KOPT-K1 (cell line): Measurements from ENCODE around the gene IL17REL.

Experiments used
- H3K27ac ChIP-seq: fragments of 200-600 bp; sonication (generic); 2 replicates; pipeline ENCODE4 v1.5.1; 2016; ENCODE audit warnings: antibody characterized with exemption, mild to moderate bottlenecking, low read depth, low read length; ENCODE audit not compliant: poor library complexity, severe bottlenecking
- H3K36me3 ChIP-seq: fragments of 200-600 bp; sonication (generic); 2 replicates; pipeline ENCODE4 v1.5.1; 2017; ENCODE audit warnings: antibody characterized with exemption, mild to moderate bottlenecking, low read length, moderate library complexity; ENCODE audit not compliant: insufficient read depth
- H3K9me3 ChIP-seq: fragments of 200-600 bp; sonication (generic); 2 replicates; pipeline ENCODE4 v1.5.1; 2017; ENCODE audit warnings: antibody characterized with exemption, low read length, mild to moderate bottlenecking; ENCODE audit not compliant: insufficient read depth, poor library complexity, severe bottlenecking

Gene IL17REL

DNA sequence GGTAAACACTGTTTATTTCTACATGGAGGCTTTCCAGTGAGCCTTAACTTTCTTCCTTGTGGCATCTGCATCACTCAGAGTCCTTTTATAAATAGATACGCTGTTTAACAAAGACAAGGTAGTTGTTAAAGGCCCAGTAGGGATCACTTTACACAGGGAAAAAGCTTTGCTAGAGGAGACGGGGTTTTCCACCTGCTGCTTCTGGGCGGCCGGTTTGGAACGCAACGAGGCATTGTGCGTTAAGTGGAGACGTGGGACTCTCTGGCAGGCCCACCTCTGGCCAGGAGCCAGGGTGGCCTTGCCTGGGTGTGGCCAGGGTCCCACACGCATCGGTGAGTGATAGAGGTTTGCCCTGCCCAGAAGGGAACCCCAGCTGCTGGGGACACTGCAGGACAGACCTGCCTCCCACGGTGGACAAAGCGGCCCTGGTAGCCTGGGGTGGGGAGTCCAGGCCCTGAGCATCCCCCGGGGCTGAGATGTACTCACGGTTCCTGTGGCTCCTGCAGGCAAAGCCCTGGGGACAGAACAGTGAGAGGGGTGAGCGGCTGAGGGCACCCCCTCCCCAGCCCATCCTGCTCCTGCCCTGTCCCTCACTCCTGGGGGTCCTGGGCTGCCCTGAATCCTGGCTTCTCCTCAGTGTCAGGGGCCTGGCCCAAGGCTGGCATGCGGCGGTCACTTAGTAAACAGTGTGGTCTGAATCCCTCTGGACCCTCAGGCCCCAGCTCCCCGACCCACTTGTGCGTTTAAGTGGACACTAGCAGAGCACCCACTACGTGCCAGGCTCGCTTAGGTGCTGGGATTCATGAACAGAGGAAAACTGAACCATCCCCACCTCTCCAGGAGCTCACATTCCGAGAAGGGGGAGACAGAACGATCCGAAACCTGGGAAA lies 4.2 kb downstream of the IL17REL start:
- H3K9me3 ChIP-seq, result no peaks in the 10 kb centered on the region
- no peak overlapping the region for H3K27ac ChIP-seq
- no peaks in the 10 kb centered on the region for H3K36me3 ChIP-seq

DNA sequence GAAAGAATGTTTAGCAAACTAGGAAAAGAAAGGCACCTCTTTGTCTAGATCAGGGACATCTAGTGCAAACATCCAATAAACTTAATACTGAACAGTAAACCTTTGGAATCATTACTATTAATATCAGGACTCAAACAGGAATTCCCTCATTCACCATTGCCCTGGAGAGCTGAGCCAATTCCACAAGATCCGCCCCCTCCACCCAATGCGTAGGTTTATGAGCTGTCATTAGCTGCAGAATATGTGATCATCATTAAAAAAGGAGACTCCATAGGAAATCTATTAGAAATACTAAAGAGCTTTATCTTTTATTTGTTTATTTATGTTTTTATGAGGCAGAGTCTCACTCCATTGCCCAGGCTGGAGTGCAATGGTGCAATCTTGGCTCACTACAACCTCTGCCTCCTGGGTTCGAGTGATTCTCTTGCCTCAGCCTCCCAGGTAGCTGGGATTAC lies 5.5 kb downstream of the IL17REL start:
- H3K9me3 ChIP-seq, result no peaks in the 10 kb centered on the region
- no peaks in the 10 kb centered on the region for H3K36me3 ChIP-seq
- no peak overlapping the region for H3K27ac ChIP-seq

DNA sequence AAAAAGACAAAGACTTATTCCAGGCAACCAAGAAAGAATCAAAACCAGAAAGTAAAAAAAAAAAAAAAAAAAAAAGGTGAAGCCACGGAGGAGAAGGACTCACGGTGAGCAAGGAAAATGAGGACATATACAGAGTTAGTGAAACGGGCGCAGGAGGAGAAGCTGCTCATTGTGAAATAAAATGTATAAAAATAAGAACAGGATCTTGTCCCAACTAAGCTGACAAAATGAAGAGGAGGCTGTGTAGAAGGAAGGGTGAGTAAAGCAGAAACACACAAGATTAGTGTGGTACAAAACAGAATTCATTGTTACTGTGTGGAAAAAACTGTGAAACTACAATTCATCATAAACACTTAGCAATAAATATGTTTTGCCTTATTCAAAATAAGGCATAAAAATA lies 7.6 kb downstream of the IL17REL start:
- no peak overlapping the region for H3K27ac ChIP-seq
- no peaks in the 10 kb centered on the region for H3K36me3 ChIP-seq
- no peaks in the 10 kb centered on the region for H3K9me3 ChIP-seq

DNA sequence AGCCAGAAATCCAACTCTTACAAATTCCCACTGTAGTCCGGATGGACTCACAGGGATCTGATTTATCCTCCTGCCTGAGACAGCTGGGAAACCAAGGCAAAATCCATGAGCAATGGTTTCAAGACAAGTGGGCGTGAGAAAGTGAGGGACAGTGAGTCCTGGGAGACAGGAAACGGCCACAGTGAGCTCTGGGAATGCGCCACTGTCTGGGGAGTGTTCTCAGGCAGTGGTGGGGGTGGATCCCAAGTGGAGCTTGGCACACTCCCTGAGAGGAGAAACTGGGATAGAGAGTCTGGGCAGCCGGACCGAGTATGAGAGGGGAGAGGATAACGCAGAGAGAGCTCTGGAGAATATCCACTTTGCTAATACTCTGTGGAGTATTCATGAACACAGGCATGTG lies 9.8 kb downstream of the IL17REL start:
- Histone ChIP-seq H3K9me3 (no peaks in the 10 kb centered on the region), H3K36me3 (no peaks in the 10 kb centered on the region), H3K27ac (no peak overlapping the region)

DNA sequence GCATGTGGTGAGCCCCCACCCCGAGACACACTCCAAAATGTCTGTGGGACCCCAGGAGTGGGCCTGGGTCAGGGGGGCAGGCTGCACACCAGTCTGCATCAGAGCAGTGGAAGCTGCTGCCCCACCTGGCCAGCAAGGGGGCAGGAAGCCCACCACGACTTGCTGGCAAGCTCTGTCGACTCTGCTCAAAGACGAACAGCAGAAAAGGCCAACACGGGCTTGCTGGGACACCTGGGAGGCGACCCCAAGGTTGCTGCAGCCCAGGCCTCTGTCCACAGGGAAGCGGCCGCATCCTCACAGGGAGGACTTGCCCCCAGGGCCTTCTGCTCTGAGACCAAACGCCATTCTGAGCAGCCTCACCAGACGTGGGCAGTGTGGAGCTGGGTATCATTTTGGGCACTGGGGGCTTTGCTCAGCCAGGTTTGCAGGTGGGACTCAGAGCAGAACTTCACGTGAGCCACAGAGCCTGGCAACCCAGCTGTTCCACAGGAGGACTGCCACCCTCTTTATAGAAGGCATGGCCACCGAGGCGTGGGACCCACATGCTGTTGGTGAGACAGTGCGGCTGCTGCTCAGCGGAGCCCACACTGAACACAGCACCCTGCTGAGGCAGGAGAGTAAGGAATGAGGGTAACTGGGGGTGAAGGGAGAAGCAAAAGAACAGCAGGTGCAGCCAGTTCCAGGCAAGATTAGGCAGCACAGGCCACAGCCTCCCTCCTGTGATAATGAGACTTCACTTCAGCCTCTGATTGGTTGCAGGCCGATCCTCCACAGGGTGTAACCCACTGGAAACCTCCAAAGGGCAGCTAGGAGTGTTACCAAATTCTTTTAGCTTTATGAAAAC lies 11.0 kb downstream of the IL17REL start:
- H3K36me3 ChIP-seq, result no peaks in the 10 kb centered on the region
- no peaks in the 10 kb centered on the region for H3K9me3 ChIP-seq
- H3K27ac ChIP-seq, result no peak overlapping the region

DNA sequence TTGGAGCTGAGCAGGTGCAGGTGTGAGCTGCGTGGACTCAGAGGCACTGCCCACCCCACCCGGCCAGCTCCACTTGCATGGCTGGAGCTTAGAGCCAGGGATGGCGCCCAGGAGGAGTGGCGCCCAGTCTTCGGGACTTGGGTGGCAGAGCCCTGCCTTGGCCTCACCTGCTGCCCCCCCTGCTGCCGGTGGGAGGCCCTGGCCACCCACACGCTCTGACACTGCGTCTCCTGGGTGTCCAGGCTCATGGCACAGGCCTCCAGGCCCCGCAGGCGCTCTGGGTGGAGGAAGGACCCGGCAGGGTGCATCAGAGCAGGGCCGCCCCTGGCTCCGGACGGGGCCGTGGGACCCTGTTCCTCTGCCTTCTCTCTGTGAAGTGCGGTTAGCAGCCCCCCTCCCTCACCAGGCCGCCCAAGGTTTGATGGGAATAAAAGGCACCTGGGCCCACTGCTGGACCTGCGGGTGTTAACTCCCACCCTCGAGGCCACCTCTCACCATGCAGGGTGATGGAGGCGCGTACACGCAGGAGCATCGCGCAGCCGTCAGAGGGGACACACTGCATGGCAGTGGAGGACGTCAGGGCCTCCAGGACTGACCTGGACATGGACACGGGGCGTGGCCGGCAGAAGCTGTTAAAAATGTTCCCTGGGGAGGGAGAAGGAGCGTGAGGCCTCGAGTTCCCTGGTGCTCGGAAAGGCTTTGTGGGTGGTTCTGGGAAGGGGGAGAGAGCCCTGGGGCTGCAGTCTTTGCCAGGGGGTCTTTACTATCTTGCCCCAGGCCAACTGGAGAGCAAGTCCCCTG lies 11.8 kb downstream of the IL17REL start:
- Histone ChIP-seq H3K27ac (no peak overlapping the region), H3K9me3 (no peaks in the 10 kb centered on the region), H3K36me3 (no peaks in the 10 kb centered on the region)

DNA sequence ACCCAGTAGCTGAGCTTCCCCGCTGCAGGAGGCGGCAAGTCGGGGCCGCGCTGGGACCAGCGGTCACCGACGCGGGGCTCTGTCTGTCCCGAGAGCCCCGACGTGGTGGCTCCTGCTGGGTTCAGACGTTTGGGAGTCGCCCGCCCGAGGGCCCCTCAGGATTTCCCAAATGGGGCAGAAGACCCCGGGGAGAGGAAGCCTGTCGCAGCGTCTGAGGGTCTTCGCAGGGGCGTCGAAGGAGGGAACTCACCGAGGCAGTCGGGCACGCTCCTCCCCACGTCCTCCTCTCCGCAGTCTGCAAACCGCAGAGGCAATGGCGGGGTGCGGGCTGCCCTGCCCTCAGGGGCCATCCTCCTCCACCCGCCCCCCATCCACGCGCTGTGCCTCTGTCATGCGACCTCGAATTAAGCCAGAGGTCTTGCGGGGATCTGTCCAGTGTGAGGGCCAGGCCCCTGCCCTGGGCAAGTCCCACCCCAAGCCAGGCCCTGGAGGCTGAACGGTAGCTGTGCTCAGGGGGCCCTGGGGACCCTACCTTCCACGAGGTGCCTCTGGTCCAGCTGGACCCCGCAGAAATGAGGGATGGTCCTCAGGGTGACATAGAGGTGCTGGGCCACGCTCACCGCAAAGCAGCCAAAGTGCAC lies 12.5 kb downstream of the IL17REL start:
- Histone ChIP-seq H3K27ac (no peak overlapping the region), H3K36me3 (no peaks in the 10 kb centered on the region), H3K9me3 (no peaks in the 10 kb centered on the region)

DNA sequence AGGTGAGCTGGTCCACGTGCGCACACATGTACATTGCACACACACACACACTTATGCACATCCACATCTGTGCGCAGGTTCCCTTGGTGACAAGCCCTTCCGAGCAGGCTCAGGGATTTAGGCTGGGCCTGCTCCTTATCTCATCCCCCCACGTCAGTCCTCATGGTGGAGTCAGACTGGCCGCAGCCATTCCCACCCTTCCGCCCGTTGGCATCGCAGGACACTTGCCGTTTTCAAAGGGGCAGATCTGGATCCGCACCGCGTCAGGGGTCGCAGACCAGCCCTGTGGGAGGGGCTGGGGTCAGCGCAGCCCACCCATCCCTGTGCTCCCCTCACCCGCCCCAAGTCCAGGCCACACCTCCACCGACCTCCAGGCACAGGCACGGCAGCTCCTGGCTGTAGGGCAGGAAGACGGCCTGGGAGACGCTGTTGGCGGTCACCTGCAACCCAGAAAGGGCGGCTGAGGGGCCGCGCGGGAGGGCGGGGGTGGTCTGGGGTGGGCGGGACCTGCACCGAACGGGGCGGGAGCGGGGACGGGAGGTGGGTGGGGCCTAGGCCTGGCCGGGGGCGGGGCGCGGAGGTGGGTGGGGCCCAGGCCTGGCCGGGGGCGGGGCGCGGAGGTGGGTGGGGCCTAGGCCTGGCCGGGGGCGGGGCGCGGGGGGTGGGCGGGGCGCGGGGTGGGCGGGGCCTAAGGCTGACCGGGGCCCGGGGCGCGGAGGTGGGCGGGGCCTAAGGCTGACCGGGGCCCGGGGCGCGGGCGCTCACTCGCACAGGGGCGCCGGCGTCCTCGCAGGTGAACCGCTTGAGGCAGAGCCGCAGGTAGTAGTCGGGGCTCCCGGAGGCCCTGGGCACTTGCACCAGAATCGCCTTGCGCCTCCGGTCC lies 13.3 kb downstream of the IL17REL start:
- Histone ChIP-seq H3K36me3 (no peaks in the 10 kb centered on the region), H3K9me3 (no peaks in the 10 kb centered on the region), H3K27ac (no peak overlapping the region)

DNA sequence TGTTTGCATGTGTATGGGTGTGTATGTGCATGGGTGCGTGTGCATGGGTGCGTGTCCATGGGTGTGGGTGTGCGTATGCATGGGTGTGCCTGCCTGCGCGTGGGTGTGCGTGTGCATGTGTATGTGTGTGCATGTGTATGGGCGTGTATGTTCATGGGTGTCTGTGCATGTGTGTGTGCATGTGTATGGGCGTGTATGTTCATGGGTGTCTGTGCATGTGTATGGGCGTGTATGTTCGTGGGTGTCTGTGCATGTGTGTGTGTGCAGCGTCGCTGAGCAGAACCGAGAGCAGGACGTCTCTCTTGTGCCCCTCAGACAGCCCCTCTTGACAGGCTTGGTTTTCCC lies 13.9 kb downstream of the IL17REL start:
- no peaks in the 10 kb centered on the region for H3K9me3 ChIP-seq
- H3K27ac ChIP-seq, result no peak overlapping the region
- no peaks in the 10 kb centered on the region for H3K36me3 ChIP-seq

DNA sequence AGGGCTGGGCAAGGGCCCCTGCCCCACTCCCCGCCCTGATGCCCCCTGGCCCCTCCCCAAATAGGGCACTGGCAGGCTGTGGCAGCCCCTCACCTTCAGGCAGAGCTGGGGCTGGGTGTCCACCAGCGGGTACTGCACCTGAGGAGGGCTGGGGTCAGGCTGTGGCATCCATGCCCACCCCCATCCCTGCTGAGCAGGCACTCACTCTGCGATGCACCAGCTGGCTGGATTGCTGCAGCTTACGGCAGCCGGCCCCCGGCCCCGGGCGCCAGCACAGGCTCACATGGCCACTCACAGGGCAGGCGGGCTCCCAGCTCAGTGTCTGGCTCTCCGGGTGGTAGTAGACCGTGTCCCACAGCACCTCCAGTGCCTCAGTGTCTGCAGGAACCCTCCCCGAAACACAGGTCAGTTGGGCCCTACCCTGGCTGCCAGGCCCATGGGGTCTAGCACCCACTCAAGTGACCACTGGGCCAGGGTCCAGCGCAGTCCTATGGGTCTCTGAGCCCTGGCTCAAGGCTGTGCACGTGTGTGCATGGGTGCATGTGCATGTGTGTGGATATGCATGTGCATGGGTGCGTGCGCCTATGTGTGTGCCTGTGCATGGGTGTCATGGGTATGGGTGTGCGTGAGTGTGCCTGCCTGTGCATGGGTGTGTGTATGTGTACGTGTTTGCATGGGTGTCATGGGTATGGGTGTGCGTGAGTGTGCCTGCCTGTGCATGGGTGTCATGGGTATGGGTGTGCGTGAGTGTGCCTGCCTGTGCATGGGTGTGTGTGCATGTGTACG lies 14.4 kb downstream of the IL17REL start:
- no peaks in the 10 kb centered on the region for H3K36me3 ChIP-seq
- H3K9me3 ChIP-seq, result no peaks in the 10 kb centered on the region
- H3K27ac ChIP-seq, result no peak overlapping the region

DNA sequence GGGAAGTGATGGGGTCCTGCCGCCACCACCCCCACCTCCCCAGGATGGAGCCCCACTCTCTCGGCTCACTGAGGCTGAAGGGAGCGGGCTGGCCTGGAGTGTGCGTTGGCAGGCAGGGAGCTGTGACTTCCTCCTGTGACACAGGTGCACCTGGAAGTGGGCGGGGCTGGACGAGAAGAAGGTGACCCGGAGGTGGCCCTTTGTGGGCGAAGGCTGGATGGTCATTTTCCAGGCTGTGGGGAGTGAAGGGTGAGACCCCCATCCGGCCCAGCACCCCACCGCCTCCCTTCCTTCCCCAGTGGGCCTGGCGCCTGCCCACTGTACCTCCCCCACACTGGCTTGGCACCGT lies 15.3 kb downstream of the IL17REL start:
- Histone ChIP-seq H3K36me3 (no peaks in the 10 kb centered on the region), H3K9me3 (no peaks in the 10 kb centered on the region), H3K27ac (no peak overlapping the region)

DNA sequence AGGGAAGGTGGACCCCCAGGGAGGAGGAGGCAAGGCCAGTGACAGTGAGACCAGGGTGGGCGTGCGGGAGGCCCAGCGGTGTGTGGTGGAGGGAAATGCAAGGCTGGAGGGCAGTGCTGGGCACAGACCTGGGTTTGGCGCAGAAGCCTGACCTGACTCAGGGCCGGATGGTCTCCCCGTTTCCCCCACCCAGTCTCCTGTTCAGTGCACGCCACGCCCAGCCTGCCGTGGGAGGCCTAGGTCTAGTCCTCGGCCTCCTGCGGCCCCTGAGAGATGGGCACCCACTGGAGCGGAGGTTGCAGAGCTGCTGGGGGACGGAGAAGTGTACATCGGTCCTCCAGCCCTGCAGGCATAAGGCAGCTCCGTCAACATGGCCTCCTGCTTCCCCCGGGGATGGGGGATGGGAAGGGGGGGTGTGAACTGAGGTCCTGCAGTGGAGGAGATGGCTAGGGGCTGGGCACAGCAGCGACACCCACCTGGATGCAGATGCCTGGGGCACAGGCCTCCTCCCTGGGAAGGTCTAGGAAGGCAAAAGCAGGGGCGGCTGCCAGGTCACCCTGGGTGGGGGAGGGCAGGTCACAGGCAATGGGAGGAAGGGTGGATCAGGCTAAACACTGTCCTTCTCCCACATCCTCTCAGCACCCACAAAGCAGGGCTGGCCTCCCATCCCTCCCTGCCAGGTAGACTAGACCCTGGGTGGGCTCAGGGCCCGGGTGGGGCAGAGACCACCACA lies 15.9 kb downstream of the IL17REL start:
- Histone ChIP-seq H3K36me3 (no peaks in the 10 kb centered on the region), H3K27ac (no peak overlapping the region), H3K9me3 (no peaks in the 10 kb centered on the region)

DNA sequence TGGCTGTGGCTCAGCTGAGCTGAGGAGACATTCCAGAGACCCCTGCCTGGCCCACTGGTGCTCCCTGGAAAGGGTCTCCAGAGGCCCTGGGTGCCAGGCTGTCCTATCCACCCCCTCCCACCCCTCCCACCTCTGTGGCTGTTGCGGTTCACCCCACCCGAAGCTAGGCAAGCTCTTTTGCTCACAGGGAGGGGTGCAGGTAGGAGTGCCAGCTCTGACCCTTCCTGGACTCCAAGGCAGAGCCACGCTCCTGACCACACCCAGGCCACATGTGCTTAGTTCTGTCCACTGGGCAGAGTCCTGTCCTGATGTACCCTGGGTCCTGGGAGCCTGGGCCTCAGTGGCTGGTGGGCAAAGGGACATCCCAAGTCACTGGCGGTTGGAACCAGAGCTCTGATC lies 16.4 kb downstream of the IL17REL start:
- Histone ChIP-seq H3K9me3 (peaks cover 3% of the 10 kb centered on the region), H3K36me3 (no peaks in the 10 kb centered on the region), H3K27ac (no peak overlapping the region)
